ENCODE measurements around the gene ARID2. TPM values are rescaled to one million over a fixed set of nuclear protein-coding genes. Genes with fewer than 3 reads are reported as not detected.

Gene ARID2
- 15.7 TPM for total RNA-seq
- long read RNA-seq, full-length matches to known transcripts, result 2 of 6 reads
- long read RNA-seq, partial matches to known transcripts, result 2 of 6 reads
- long read RNA-seq, other reads (novel, unspliced or antisense), result 2 of 6 reads

GRCh38 chr12:45729233-45730083, at the start of gene ARID2:
TSS of gene ARID2 (plus strand) at chr12:45729706. CDS start at chr12:45729837, 131 bp downstream.
- Histone ChIP-seq H3K9me3 (replicated peaks) (no peaks in the 10 kb centered on the region), H3K4me1 (peaks cover 72% of the 10 kb centered on the region), H3K27ac (replicated peaks) (peak within 1 kb of the TSS; percentile 99), H3K27me3 (ENCODE audit: low read depth) (no peaks in the 10 kb centered on the region), H3K4me3 (peak within 1 kb of the TSS; percentile 89), H3K36me3 (no peaks in the 10 kb centered on the region)
- intact Hi-C loops (cut with micrococcal nuclease), result no loop called here
- peak; percentile 73 for DNase-seq
- TF ChIP-seq CTCF (IDR thresholded peaks at IDR 0.05; ENCODE audit: borderline replicate concordance), result no peak

GRCh38 chr12:45680362-45680761, 49.1 kb upstream of the ARID2 start:
- intact Hi-C loops (cut with micrococcal nuclease), result no loop called here
- H3K27me3 ChIP-seq (ENCODE audit: low read depth), result no peaks in the 10 kb centered on the region
- no peaks in the 10 kb centered on the region for H3K9me3 ChIP-seq (replicated peaks)
- no peak overlapping the region for H3K27ac ChIP-seq (replicated peaks)
- no peaks in the 10 kb centered on the region for H3K4me1 ChIP-seq
- TF ChIP-seq CTCF (IDR thresholded peaks at IDR 0.05; ENCODE audit: borderline replicate concordance), result no peak
- no peaks in the 10 kb centered on the region for H3K36me3 ChIP-seq
- no peak overlapping the region for H3K4me3 ChIP-seq
- DNase-seq, result no peak

- Histone ChIP-seq H3K36me3 (no peaks in the 10 kb centered on the region), H3K27me3 (ENCODE audit: low read depth) (no peaks in the 10 kb centered on the region), H3K4me1 (no peaks in the 10 kb centered on the region), H3K27ac (replicated peaks) (no peak overlapping the region), H3K9me3 (replicated peaks) (no peaks in the 10 kb centered on the region), H3K4me3 (no peak overlapping the region)
- TF ChIP-seq CTCF (IDR thresholded peaks at IDR 0.05; ENCODE audit: borderline replicate concordance), result no peak
- intact Hi-C loops (cut with micrococcal nuclease), result no loop called here
- DNase-seq, result no peak
Measured at GRCh38 chr12:45681465-45681864, 48.0 kb upstream of the ARID2 start.

GRCh38 chr12:45685680-45686079, 43.8 kb upstream of the ARID2 start:
- Histone ChIP-seq H3K36me3 (no peaks in the 10 kb centered on the region), H3K4me3 (no peak overlapping the region), H3K4me1 (peaks cover 12% of the 10 kb centered on the region), H3K27me3 (ENCODE audit: low read depth) (no peaks in the 10 kb centered on the region), H3K9me3 (replicated peaks) (no peaks in the 10 kb centered on the region), H3K27ac (replicated peaks) (no peak overlapping the region)
- intact Hi-C loops (cut with micrococcal nuclease), result no loop called here
- no peak for DNase-seq
- no peak for TF ChIP-seq CTCF (IDR thresholded peaks at IDR 0.05; ENCODE audit: borderline replicate concordance)

- Histone ChIP-seq H3K9me3 (replicated peaks) (no peaks in the 10 kb centered on the region), H3K36me3 (no peaks in the 10 kb centered on the region), H3K4me3 (no peak overlapping the region), H3K27ac (replicated peaks) (no peak overlapping the region), H3K4me1 (peaks cover 15% of the 10 kb centered on the region), H3K27me3 (ENCODE audit: low read depth) (no peaks in the 10 kb centered on the region)
- no peak for TF ChIP-seq CTCF (IDR thresholded peaks at IDR 0.05; ENCODE audit: borderline replicate concordance)
- no peak for DNase-seq
- intact Hi-C loops (cut with micrococcal nuclease), result no loop called here
Measured at GRCh38 chr12:45687081-45688015, 42.2 kb upstream of the ARID2 start.
